ENCODE measurements around the gene TCN2.

- TF ChIP-seq PRDM1 (tag by site-specific recombination; IDR thresholded peaks at IDR 0.05) (no peak), ZNF146 (tag by site-specific recombination; IDR thresholded peaks at IDR 0.05) (no peak), ZNF416 (tag by site-specific recombination; IDR thresholded peaks at IDR 0.05) (no peak), KLF8 (tag by site-specific recombination; IDR thresholded peaks at IDR 0.05) (no peak), BCL6B (tag by site-specific recombination; IDR thresholded peaks at IDR 0.05) (no peak)
Measured at GRCh38 chr22:30591191-30591587, 15.8 kb upstream of the TCN2 start.
